HEK293 (cell line): ENCODE results near the gene ZHX3.

ENCODE experiments used
- IKZF3 ChIP-seq: fragments of 450-650 bp; IDR thresholded peaks from 2 replicates; pipeline ENCODE4 v1.5.0; 2018; ENCODE audit warnings: missing biosample characterization, mild to moderate bottlenecking, missing genetic modification characterization, moderate library complexity
- MEIS1 ChIP-seq: sonication (generic); formaldehyde crosslinking; IDR thresholded peaks from 2 replicates; pipeline ENCODE4 v1.8.1; 2022; ENCODE audit warnings: missing genetic modification reagents, mild to moderate bottlenecking, borderline replicate concordance
- TCF7L2 ChIP-seq: IDR thresholded peaks from 2 replicates; pipeline ENCODE4 v1.6.1; 2011; ENCODE audit warnings: low read depth, mild to moderate bottlenecking, inconsistent platforms, low read length, moderate library complexity, borderline replicate concordance
- WT1 ChIP-seq: fragments of 450-650 bp; formaldehyde crosslinking; IDR thresholded peaks from 2 replicates; pipeline ENCODE4 v1.5.1; 2016; ENCODE audit warnings: missing biosample characterization, missing genetic modification characterization
- ZBTB20 ChIP-seq: fragments of 450-650 bp; formaldehyde crosslinking; IDR thresholded peaks from 2 replicates; pipeline ENCODE4 v1.5.1; 2016; ENCODE audit warnings: missing biosample characterization, missing genetic modification characterization
- ZBTB21 ChIP-seq: fragments of 450-650 bp; formaldehyde crosslinking; IDR thresholded peaks from 2 replicates; pipeline ENCODE4 v1.5.1; 2017; ENCODE audit warnings: missing biosample characterization, missing genetic modification characterization
- ZNF473 ChIP-seq: fragments of 450-650 bp; formaldehyde crosslinking; IDR thresholded peaks from 2 replicates; pipeline ENCODE4 v1.5.1; 2017; ENCODE audit warnings: missing biosample characterization, missing genetic modification characterization
- ZNF792 ChIP-seq: fragments of 450-650 bp; formaldehyde crosslinking; IDR thresholded peaks from 2 replicates; pipeline ENCODE4 v1.5.1; 2016; ENCODE audit warnings: missing biosample characterization, missing genetic modification characterization
- ZSCAN30 ChIP-seq: fragments of 450-650 bp; IDR thresholded peaks from 2 replicates; pipeline ENCODE4 v1.5.1; 2018; ENCODE audit warnings: missing biosample characterization, mild to moderate bottlenecking, missing genetic modification characterization, moderate library complexity
- TF ChIP-seq, protein P1 (sequence below): fragments of 450-650 bp; formaldehyde crosslinking; IDR thresholded peaks from 2 replicates; pipeline ENCODE4 v1.5.1; 2016; ENCODE audit warnings: missing biosample characterization, missing genetic modification characterization
- TF ChIP-seq, protein P2 (sequence below): fragments of 450-650 bp; formaldehyde crosslinking; IDR thresholded peaks from 2 replicates; pipeline ENCODE4 v1.5.1; 2016; ENCODE audit warnings: missing biosample characterization, missing genetic modification characterization
- TF ChIP-seq, protein P3 (sequence below): IDR thresholded peaks from 2 replicates; pipeline ENCODE4 v1.6.1; 2011; ENCODE audit warnings: mild to moderate bottlenecking, low read depth, low read length, borderline replicate concordance
- TF ChIP-seq, protein P4 (sequence below): fragments of 450-650 bp; formaldehyde crosslinking; IDR thresholded peaks from 2 replicates; pipeline ENCODE4 v1.5.1; 2016; ENCODE audit warnings: missing biosample characterization, missing genetic modification characterization
- TF ChIP-seq, protein P5 (sequence below): fragments of 450-650 bp; formaldehyde crosslinking; IDR thresholded peaks from 2 replicates; pipeline ENCODE4 v1.5.1; 2016; ENCODE audit warnings: missing biosample characterization, missing genetic modification characterization

DNA sequence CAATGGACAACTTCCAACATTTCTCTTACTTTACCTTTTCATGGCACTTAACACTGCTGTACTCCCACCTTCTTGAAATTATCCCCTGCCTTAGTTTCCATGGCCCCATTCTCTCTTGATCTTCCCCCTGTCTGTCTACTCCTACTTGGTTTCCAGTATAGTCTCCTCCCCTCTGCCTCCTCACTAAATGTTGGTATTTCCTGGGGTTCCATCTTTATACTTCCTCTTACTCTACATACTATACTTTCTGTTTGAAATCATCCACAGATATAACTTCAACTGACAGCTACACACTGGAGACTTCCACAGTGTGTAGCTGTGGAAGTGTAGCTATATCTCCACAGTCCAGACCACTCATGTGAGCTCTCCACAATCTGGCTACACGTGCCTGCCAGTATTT lies 13.5 kb downstream of the ZHX3 start:
- TF ChIP-seq, protein P1, sequence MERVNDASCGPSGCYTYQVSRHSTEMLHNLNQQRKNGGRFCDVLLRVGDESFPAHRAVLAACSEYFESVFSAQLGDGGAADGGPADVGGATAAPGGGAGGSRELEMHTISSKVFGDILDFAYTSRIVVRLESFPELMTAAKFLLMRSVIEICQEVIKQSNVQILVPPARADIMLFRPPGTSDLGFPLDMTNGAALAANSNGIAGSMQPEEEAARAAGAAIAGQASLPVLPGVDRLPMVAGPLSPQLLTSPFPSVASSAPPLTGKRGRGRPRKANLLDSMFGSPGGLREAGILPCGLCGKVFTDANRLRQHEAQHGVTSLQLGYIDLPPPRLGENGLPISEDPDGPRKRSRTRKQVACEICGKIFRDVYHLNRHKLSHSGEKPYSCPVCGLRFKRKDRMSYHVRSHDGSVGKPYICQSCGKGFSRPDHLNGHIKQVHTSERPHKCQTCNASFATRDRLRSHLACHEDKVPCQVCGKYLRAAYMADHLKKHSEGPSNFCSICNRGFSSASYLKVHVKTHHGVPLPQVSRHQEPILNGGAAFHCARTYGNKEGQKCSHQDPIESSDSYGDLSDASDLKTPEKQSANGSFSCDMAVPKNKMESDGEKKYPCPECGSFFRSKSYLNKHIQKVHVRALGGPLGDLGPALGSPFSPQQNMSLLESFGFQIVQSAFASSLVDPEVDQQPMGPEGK (tag by site-specific recombination), result no peak
- TF ChIP-seq, protein P2, sequence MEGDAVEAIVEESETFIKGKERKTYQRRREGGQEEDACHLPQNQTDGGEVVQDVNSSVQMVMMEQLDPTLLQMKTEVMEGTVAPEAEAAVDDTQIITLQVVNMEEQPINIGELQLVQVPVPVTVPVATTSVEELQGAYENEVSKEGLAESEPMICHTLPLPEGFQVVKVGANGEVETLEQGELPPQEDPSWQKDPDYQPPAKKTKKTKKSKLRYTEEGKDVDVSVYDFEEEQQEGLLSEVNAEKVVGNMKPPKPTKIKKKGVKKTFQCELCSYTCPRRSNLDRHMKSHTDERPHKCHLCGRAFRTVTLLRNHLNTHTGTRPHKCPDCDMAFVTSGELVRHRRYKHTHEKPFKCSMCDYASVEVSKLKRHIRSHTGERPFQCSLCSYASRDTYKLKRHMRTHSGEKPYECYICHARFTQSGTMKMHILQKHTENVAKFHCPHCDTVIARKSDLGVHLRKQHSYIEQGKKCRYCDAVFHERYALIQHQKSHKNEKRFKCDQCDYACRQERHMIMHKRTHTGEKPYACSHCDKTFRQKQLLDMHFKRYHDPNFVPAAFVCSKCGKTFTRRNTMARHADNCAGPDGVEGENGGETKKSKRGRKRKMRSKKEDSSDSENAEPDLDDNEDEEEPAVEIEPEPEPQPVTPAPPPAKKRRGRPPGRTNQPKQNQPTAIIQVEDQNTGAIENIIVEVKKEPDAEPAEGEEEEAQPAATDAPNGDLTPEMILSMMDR (tag by site-specific recombination), result no peak
- TF ChIP-seq, protein P3, sequence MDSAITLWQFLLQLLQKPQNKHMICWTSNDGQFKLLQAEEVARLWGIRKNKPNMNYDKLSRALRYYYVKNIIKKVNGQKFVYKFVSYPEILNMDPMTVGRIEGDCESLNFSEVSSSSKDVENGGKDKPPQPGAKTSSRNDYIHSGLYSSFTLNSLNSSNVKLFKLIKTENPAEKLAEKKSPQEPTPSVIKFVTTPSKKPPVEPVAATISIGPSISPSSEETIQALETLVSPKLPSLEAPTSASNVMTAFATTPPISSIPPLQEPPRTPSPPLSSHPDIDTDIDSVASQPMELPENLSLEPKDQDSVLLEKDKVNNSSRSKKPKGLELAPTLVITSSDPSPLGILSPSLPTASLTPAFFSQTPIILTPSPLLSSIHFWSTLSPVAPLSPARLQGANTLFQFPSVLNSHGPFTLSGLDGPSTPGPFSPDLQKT, result no peak
- TF ChIP-seq MEIS1 (CRISPR knock-in tag) (no peak), ZBTB21 (tag by site-specific recombination) (no peak), ZNF473 (tag by site-specific recombination) (no peak), WT1 (no peak), ZBTB20 (tag by site-specific recombination) (no peak), ZNF792 (tag by site-specific recombination) (no peak), TCF7L2 (no peak), IKZF3 (tag by site-specific recombination) (no peak), ZSCAN30 (no peak)
- TF ChIP-seq, protein P4, sequence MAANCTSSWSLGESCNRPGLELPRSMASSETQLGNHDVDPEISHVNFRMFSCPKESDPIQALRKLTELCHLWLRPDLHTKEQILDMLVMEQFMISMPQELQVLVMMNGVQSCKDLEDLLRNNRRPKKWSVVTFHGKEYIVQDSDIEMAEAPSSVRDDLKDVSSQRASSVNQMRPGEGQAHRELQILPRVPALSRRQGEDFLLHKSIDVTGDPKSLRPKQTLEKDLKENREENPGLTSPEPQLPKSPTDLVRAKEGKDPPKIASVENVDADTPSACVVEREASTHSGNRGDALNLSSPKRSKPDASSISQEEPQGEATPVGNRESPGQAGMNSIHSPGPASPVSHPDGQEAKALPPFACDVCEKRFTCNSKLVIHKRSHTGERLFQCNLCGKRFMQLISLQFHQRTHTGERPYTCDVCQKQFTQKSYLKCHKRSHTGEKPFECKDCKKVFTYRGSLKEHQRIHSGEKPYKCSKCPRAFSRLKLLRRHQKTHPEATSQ, result no peak
- TF ChIP-seq, protein P5, sequence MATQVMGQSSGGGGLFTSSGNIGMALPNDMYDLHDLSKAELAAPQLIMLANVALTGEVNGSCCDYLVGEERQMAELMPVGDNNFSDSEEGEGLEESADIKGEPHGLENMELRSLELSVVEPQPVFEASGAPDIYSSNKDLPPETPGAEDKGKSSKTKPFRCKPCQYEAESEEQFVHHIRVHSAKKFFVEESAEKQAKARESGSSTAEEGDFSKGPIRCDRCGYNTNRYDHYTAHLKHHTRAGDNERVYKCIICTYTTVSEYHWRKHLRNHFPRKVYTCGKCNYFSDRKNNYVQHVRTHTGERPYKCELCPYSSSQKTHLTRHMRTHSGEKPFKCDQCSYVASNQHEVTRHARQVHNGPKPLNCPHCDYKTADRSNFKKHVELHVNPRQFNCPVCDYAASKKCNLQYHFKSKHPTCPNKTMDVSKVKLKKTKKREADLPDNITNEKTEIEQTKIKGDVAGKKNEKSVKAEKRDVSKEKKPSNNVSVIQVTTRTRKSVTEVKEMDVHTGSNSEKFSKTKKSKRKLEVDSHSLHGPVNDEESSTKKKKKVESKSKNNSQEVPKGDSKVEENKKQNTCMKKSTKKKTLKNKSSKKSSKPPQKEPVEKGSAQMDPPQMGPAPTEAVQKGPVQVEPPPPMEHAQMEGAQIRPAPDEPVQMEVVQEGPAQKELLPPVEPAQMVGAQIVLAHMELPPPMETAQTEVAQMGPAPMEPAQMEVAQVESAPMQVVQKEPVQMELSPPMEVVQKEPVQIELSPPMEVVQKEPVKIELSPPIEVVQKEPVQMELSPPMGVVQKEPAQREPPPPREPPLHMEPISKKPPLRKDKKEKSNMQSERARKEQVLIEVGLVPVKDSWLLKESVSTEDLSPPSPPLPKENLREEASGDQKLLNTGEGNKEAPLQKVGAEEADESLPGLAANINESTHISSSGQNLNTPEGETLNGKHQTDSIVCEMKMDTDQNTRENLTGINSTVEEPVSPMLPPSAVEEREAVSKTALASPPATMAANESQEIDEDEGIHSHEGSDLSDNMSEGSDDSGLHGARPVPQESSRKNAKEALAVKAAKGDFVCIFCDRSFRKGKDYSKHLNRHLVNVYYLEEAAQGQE (tag by site-specific recombination), result no peak
